ENCODE results near the gene AUNIP. TPM values are rescaled to one million over a fixed set of nuclear protein-coding genes. Genes with fewer than 3 reads are reported as not detected.

AUNIP gene
- total and polyA plus RNA-seq, 2 of the 8 experiments (the other 6 are each of a cell fraction or from before 2014, with no cell fraction given) = 18.6 to 23.2 TPM

DNA sequence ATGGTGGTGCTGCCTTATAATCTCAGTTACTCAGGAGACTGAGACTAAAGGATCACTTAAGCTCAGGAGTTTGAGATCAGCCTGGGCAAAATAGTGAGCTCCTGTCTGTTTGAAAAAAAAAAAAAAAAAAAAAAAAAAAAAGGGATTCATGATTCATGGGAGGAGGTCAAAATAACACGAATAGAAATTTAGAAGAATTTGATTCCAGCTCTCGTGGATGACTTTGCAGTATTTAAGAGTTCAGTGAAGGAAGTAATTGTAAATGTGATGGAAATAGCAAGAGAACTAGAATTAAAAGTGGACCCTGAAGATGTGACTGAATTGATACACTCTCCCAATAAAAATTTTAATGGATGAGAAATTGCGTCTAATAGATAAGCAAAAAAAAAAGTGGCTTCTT is 15.8 kb downstream of the AUNIP start:
- Histone ChIP-seq H3K14ac (ENCODE audit: insufficient read length) (no peak overlapping the region), H3K9ac (replicated peaks in 1 of 4; ENCODE audit: extremely low read depth in 1 of 4, low read depth in 3 of 4, low read length in 3 of 4) (no peak overlapping the region), H2BK120ac (replicated peaks; ENCODE audit: low read depth, low read length) (no peak overlapping the region), H4K8ac (ENCODE audit: extremely low read depth, insufficient read depth, low read length) (no peak overlapping the region), H3K56ac (replicated peaks; ENCODE audit: insufficient read length, low read depth, low read length) (no peak overlapping the region), H3K27ac (ENCODE audit: low read depth, low read length) (no peak overlapping the region), H3K23ac (ENCODE audit: insufficient read length) (no peak overlapping the region), H2BK5ac (ENCODE audit: low read depth, low read length) (no peak overlapping the region), H4K91ac (replicated peaks; ENCODE audit: insufficient read length, low read length) (no peak overlapping the region), H4K20me1 (replicated peaks in 1 of 2; ENCODE audit: control insufficient read depth in 1 of 2, insufficient read depth in 2 of 2, low read length in 2 of 2) (peaks cover 1 to 2% of the 10 kb centered on the region in 2 experiments), H3K4ac (replicated peaks; ENCODE audit: insufficient read length, low read depth, low read length) (no peak overlapping the region), H3K79me1 (ENCODE audit: low read depth, low read length) (peaks cover 3% of the 10 kb centered on the region; the same call in 1 of the 2 replicates), H3K9me3 (ENCODE audit: insufficient read depth in 2 of 2, low read depth in 1 of 2, low read length in 1 of 2) (no peaks in the 10 kb centered on the region), H3K79me2 (ENCODE audit: control insufficient read depth in 1 of 2, insufficient read depth in 2 of 2, low read length in 2 of 2) (peaks cover 0 to 68% of the 10 kb centered on the region in 2 experiments; a peak in 3 of 4 replicates), H2BK12ac (ENCODE audit: low read depth, low read length) (no peak overlapping the region), H3K4me1 (replicated peaks in 1 of 4; ENCODE audit: control insufficient read depth in 3 of 4, insufficient read depth in 4 of 4, low read length in 3 of 4) (peaks cover 0 to under 1% (median 0%) of the 10 kb centered on the region in 4 experiments; a peak in 1 of 7 replicates), H2AFZ (ENCODE audit: low read length) (no peak overlapping the region), H2BK15ac (ENCODE audit: low read length) (no peak overlapping the region), H3K27me3 (replicated peaks in 1 of 4; ENCODE audit: control insufficient read depth in 3 of 4, extremely low read depth in 1 of 4, insufficient read depth in 3 of 4, low read length in 3 of 4) (no peaks in the 10 kb centered on the region), H3K36me3 (ENCODE audit: control insufficient read depth in 2 of 4, insufficient read depth in 4 of 4, low read length in 3 of 4) (no peaks in the 10 kb centered on the region), H2BK20ac (ENCODE audit: low read length) (no peak overlapping the region), H4K5ac (ENCODE audit: insufficient read length, low read depth, low read length) (no peak overlapping the region), H3K23me2 (ENCODE audit: low read depth, low read length) (no peaks in the 10 kb centered on the region), H3K18ac (ENCODE audit: extremely low read depth, low read length) (no peak overlapping the region), H3K4me3 (ENCODE audit: extremely low read depth in 1 of 4, insufficient read depth in 2 of 4, low read depth in 3 of 4, low read length in 4 of 4) (no peak overlapping the region), H3K4me2 (ENCODE audit: insufficient read depth in 1 of 2, low read depth in 2 of 2, low read length in 2 of 2) (no peak overlapping the region), H2AK5ac (ENCODE audit: low read depth, low read length) (no peak overlapping the region)
- DNase-seq (ENCODE audit: low read depth in 1 of 2, low spot score in 2 of 2) (no peak), FAIRE-seq (no peak)
- CTCF ChIA-PET (ENCODE audit: partially characterized antibody) = interaction anchor here (0.6 to 1.8 kb wide), 3 partner anchors 9 to 126 kb away, joined by 3 to 4 read pairs (median 3); no protein-coding TSS in a partner anchor
- WGBS, 2 experiments (ENCODE audit: extremely low coverage in 1 of 2, insufficient coverage in 1 of 2, insufficient read length in 1 of 2, insufficient replicate concordance in 2 of 2, low coverage in 1 of 2, low lambda C conversion rate in 2 of 2, missing lambda C conversion rate in 1 of 2) = 100% methylated on average over 3 of the region's 3 CpGs; no CpG with 5 or more reads in 1 of the 2 experiments
- POLR2A ChIA-PET (ENCODE audit: partially characterized antibody) = interaction anchor here (0.7 to 2.7 kb wide), 2 partner anchors 9 to 29 kb away, joined by 3 to 10 read pairs; no protein-coding TSS in a partner anchor
- TF ChIP-seq, protein P1, sequence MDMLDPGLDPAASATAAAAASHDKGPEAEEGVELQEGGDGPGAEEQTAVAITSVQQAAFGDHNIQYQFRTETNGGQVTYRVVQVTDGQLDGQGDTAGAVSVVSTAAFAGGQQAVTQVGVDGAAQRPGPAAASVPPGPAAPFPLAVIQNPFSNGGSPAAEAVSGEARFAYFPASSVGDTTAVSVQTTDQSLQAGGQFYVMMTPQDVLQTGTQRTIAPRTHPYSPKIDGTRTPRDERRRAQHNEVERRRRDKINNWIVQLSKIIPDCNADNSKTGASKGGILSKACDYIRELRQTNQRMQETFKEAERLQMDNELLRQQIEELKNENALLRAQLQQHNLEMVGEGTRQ (IDR thresholded peaks at IDR 0.05; ENCODE audit: low read length) = no peak

Measured in H1 (cell line).